PFSK-1 (cell line): ENCODE data around the gene ADRB2.

Source experiments
- FOXP2 ChIP-seq: optimal IDR thresholded peaks from 2 replicates; pipeline ENCODE3; 2011; ENCODE audit warnings: borderline replicate concordance, control low read depth, inconsistent platforms; ENCODE audit not compliant: insufficient read depth; ENCODE audit errors: extremely low read length, extremely low read depth
- POLR2AphosphoS5 ChIP-seq: IDR thresholded peaks from 2 replicates; pipeline ENCODE4 v1.6.1; 2012; ENCODE audit warnings: low read depth, mild to moderate bottlenecking, control low read depth, low read length, moderate library complexity
- SIN3A ChIP-seq: IDR thresholded peaks from 2 replicates; pipeline ENCODE4 v1.6.1; 2012; ENCODE audit warnings: mild to moderate bottlenecking, low read length, moderate library complexity, borderline replicate concordance; ENCODE audit not compliant: insufficient read depth
- TAF1 ChIP-seq: IDR thresholded peaks from 2 replicates; pipeline ENCODE4 v1.6.1; 2012; ENCODE audit warnings: low read length, control low read depth, borderline replicate concordance; ENCODE audit not compliant: insufficient read depth
- TF ChIP-seq, protein P1 (sequence below), 2 experiments: IDR thresholded peaks; 2 replicates each; pipeline versions ENCODE4 v1.6.1 to v1.8.0; 2011 to 2012; ENCODE audit warnings: low read depth in 2 of 2, low read length in 2 of 2, control low read depth in 1 of 2, inconsistent platforms in 1 of 2, mild to moderate bottlenecking in 1 of 2, moderate library complexity in 1 of 2; ENCODE audit not compliant: insufficient read depth in 1 of 2

ADRB2 gene

DNA sequence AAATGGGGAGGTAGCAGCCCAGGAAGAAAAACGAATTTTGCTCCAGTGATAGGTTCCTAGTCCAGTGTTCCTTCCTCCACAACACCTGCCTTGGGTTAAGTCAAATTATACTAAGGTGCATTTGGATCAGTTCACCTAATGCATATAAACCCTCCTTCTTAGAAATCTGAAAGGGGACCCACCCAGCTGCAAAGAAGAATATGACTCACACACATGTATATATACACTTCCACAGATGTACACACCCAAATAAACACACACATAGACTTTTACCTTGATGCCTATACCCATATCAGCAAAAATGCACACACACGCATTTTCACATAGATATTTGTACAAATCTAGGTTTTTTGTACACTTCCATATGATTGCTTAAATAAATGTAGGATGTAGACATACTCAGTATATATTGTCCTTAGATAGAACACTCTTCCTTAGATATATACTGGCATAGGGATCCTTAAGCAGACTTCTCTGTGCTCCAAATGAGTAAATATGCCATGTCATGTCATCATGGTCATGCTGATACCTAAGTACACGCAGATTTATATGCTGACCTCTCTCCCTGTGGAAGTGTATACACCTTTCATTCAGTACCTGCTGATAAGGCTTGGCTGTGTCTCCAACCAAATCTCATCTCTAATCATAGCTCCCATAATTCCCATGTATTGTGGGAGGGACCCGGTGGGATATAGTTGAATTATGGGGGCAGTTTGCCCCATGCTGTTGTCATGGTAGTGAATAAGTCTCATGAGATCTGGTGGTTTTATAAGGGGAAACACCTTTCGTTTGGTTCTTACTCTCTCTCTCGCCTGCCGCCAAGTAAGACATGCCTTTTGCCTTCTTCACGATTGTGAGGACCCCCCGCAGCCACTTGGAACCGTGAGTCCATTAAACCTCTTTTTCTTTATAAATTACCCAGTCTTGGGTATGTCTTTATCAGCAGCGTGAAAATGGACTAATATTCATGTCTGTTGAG lies 10.2 kb downstream of the ADRB2 start:
- TF ChIP-seq SIN3A (no peak), POLR2AphosphoS5 (no peak), TAF1 (no peak), FOXP2 (no peak)
- TF ChIP-seq, protein P1, sequence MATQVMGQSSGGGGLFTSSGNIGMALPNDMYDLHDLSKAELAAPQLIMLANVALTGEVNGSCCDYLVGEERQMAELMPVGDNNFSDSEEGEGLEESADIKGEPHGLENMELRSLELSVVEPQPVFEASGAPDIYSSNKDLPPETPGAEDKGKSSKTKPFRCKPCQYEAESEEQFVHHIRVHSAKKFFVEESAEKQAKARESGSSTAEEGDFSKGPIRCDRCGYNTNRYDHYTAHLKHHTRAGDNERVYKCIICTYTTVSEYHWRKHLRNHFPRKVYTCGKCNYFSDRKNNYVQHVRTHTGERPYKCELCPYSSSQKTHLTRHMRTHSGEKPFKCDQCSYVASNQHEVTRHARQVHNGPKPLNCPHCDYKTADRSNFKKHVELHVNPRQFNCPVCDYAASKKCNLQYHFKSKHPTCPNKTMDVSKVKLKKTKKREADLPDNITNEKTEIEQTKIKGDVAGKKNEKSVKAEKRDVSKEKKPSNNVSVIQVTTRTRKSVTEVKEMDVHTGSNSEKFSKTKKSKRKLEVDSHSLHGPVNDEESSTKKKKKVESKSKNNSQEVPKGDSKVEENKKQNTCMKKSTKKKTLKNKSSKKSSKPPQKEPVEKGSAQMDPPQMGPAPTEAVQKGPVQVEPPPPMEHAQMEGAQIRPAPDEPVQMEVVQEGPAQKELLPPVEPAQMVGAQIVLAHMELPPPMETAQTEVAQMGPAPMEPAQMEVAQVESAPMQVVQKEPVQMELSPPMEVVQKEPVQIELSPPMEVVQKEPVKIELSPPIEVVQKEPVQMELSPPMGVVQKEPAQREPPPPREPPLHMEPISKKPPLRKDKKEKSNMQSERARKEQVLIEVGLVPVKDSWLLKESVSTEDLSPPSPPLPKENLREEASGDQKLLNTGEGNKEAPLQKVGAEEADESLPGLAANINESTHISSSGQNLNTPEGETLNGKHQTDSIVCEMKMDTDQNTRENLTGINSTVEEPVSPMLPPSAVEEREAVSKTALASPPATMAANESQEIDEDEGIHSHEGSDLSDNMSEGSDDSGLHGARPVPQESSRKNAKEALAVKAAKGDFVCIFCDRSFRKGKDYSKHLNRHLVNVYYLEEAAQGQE (IDR thresholded peaks at IDR 0.05; ENCODE audit: insufficient read depth in 1 of 2, low read depth in 2 of 2, low read length in 2 of 2), result no peak

DNA sequence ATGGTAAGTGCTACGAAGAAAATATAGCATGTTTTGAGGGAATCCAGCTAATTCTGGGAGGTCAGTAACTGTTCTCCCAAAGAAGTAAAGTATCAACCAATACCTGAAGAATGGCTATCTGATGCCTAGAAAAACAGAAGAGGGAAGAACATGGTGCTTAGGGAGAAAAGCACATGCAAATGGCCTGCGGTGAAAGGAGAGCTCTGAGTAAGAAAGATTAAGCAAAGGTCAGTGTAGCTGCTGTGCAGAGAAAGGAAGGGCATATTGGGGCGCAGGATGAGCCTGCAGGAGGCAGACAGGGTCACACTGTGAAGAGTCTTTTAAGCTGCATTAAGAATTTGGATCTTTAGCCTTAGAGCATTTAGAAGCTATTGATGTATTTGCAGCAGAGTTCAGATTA lies 11.0 kb downstream of the ADRB2 start:
- TF ChIP-seq, protein P1 (IDR thresholded peaks at IDR 0.05; ENCODE audit: insufficient read depth in 1 of 2, low read depth in 2 of 2, low read length in 2 of 2), result no peak
- TF ChIP-seq FOXP2 (no peak), TAF1 (no peak)

DNA sequence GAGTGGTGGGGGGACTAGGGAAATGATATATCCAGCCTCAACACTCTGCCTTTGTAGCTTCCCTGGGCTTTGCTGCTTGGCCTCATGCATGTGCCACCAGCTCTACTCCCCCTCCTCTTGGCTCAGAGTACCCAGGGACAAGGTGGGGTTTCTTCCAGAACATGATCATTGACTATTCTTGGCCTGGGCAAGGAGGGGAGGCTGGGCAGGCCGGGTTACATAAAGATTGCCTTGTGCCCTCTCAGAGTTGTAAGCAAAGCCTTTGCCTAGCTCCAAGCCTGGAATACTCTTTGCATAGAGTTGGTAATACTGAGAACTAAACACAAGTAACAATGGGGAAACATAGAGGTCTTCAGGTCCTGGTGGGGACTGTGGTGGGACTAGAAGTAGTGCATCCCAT lies 11.9 kb downstream of the ADRB2 start:
- TF ChIP-seq, protein P1 (IDR thresholded peaks at IDR 0.05; ENCODE audit: insufficient read depth in 1 of 2, low read depth in 2 of 2, low read length in 2 of 2), result no peak
- TF ChIP-seq SIN3A (no peak), POLR2AphosphoS5 (no peak), FOXP2 (no peak), TAF1 (no peak)

DNA sequence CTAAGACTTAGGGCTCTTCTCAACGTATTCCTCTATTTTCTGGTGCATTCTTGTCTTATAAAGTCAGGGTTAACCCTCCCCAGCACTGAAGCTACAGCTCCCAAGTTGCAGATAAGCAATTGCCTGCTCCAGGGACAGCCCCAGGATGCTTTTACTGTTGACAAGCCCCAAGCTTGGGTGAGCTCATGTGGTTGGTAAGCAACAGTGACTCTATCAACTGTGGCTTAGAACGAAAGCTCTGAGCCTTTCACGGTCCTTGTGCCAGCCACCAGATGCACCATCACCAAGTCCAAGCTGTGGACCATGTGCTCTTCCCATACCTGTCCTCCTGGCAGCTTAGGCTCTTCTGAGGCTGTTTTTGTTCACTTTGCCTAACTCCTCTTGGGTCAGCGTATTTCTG lies 13.5 kb downstream of the ADRB2 start:
- TF ChIP-seq TAF1 (no peak), SIN3A (no peak), FOXP2 (no peak), POLR2AphosphoS5 (no peak)
- TF ChIP-seq, protein P1 (IDR thresholded peaks at IDR 0.05; ENCODE audit: insufficient read depth in 1 of 2, low read depth in 2 of 2, low read length in 2 of 2), result no peak

DNA sequence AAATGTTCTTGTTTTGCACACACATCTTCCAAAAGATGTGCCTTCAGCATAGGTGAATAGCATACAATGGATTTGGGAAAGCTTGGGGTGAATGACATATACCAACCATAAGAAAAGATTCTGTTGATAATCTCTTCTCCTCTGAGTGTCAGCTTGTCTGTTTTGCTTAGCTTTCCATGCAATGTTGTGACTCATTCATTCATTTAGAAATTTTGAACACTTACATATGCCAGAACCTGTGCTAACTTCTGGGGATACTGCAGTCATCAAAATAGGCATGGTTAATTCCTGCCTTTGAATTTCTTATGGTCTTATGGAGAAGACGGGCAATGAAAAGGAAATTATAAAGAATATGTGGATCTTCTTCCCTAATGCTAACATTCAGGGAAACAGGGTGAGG lies 14.1 kb downstream of the ADRB2 start:
- TF ChIP-seq, protein P1 (IDR thresholded peaks at IDR 0.05; ENCODE audit: insufficient read depth in 1 of 2, low read depth in 2 of 2, low read length in 2 of 2), result no peak
- TF ChIP-seq FOXP2 (no peak), POLR2AphosphoS5 (no peak), TAF1 (no peak), SIN3A (no peak)
